HG03159 (cell line): ENCODE measurements around the gene PAPPA2.
"Not testable (repeated sequence)": the region's sequence is repeated elsewhere in the genome, so short reads cannot be mapped to it uniquely, and the experiment has no call there.

Experiments
- ATAC-seq: cut with Tn5 transposase; IDR thresholded peaks from one replicate; pipeline ENCODE4 v1.9.1; 2021; ENCODE audit warnings: mild to moderate bottlenecking, moderate library complexity; ENCODE audit not compliant: unreplicated experiment

The PAPPA2 gene

DNA sequence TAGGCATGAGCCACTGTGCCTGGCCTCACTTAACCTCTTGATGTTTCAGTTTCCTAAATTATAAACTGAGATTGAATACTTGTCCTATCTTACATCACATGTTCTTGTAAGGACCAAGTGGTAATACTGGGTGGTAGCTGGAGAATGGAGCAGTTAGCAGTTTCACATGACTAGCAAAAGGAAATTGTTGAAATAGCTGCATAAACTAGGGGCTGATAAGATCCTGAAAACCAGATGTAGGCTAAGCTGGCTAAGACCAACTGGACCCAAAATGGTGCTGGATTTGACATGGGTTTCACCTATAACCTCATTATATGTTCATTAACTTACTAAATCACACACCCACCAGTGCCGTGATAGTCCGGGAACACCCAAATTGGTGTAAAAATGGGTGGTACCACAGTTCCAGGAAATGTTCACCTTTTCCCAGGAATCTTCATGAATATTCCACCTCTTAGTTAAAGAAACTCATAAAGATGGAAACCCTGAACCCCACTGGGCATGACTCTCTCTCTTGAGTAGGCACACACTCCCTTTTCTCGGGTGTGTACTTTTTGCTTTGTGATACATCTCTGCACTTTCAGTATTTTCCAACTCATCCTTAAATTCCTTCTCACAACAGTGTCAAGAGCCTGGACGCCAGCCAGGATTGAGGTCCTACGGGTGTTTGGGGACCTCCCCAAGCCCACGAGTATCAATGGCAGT lies at the start of gene PAPPA2:
Gene PAPPA2, plus strand, starts transcription at position 502 of the 705 bp plus-strand sequence. CDS start 93,148 bp downstream, outside the sequence.
- no peak for ATAC-seq

GRCh38 chr1:176416777-176417176 lies 46.2 kb upstream of the PAPPA2 start:
- ATAC-seq, result no peak

- ATAC-seq, result not testable (repeated sequence)
Measured at GRCh38 chr1:176419608-176420007, 43.4 kb upstream of the PAPPA2 start.

- no peak for ATAC-seq
Measured at GRCh38 chr1:176434234-176434633, 28.7 kb upstream of the PAPPA2 start.

GRCh38 chr1:176436251-176436650 lies 26.7 kb upstream of the PAPPA2 start:
- ATAC-seq, result no peak

DNA sequence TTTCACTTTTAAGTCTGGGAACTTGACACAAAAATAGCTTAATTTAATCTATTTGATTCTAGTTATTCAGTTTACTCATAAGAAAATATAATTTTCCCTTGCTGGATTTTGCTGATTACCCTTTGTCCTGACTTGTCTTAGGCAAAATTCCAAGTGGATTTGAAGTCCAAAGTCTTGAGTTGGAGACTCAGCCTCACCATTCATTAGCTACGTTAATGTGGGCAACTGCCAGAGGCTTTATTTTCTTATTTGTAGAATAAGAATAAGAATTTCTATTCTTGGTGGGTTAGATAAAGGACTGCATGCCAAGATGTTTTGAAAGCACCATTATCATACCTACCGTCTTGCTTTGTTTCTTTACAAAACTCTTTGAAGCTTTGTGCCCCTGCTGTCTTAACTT lies 22.8 kb upstream of the PAPPA2 start:
- ATAC-seq, result no peak

DNA sequence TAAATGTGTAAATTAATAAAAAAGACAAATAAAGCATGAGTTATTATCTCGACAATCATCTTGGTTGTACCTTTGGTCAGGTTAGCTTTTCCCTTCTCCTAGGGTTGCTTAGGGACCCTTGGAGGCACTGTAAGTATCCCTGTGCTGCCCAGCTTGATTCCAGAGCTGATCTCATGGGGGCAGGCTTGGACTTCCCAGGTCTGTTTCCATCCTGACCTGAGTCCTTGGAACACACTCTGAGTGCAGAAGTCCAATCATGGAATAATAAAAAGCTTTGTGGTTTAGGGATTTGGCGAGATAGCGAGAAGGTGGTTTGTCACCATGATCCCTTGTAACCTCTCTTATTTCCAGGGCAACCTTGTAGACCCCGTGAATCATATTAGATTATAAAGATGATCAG lies 18.7 kb upstream of the PAPPA2 start:
- ATAC-seq, result no peak

DNA sequence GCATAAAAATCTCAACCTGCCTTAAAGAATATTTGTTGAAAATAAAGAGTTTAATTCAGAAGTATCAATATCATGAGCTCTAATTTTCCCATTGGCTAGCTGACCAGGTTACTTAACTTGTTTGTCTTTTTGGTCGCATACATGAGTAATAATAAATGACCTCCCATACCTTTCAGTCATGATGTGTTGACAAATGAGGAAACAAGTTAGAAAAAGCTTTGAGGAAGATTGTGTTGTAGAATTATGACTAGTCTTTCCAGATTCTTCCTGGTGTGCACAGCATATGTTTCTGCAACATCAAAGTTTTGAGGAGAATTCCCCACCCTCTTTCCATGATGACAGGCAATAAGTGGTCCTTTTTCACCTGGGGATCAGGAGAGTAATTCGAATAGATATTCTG lies 17.6 kb upstream of the PAPPA2 start:
- ATAC-seq, result no peak

GRCh38 chr1:176448340-176448739 lies 14.6 kb upstream of the PAPPA2 start:
- no peak for ATAC-seq

- no peak for ATAC-seq
Measured at GRCh38 chr1:176450526-176450925, 12.4 kb upstream of the PAPPA2 start.

DNA sequence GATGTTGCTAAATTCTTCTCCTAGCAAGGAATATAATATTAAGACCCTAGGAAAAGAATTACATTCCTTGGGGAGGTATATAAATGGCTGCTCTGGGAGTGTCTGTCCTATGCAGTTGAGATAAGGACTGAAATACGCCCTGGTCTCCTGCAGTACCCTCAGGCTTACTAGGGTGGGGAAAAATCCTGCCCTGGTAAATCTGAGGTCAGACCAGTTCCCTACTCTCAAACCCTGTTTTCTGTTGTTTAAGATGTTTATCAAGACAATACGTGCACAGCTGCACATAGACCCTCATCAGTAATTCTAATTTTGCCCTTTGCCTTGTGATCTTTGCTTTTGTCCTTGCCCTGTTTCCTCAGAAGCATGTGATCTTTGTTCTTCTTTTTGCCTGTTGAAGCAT lies 11.2 kb upstream of the PAPPA2 start:
- not testable (repeated sequence) for ATAC-seq

- no peak for ATAC-seq
Measured at GRCh38 chr1:176456795-176457194, 6.2 kb upstream of the PAPPA2 start.

GRCh38 chr1:176460544-176461336 lies 2.2 kb upstream of the PAPPA2 start:
- ATAC-seq, result no peak

GRCh38 chr1:176461576-176461975 lies 1.4 kb upstream of the PAPPA2 start:
- no peak for ATAC-seq

DNA sequence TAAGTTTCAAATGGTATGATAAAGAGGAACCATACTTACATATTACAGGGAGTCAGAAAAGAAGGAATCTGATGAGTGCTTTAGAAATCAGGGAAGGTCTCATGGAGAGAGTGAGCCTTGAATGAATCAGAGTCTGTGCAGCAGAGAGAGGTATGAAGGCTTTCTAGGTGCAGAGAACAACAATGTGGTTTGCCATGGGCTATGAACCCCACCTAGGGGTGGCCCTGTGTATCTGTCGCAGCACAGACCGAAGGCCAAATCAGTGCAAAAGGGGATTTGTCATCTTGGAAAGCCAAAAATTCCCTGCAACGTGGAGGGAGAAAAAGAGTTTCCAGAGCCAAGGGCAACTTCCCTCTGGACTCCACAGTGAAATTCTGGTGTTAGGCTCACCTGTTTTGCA lies 3.5 kb downstream of the PAPPA2 start:
- ATAC-seq, result no peak

DNA sequence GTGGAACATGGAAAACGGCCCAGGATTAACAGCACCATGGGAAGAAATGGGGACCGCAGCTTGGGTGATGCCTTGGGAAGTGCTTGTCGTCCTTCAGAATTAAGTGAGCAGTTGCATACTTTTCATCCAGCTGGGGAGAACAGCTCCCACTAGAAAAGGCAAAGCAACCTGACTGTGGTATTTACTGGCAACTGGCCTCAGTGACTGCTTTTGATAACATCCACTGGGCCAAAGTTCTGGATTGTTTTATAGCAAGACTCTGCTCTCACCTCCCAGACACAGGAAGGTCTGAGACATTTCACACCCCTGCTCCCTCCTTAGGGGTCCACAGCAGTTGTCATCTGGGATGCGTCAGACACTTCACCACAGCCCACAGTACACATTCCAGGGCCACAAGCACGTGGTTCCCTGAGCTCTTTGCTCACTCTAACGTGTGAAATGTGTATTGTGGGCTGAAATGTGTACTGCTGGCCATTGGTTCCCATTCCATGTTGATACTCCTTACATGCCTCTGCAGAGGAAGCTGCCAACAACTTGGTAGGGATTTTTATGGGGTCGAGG lies 6.6 kb downstream of the PAPPA2 start:
- ATAC-seq, result no peak

DNA sequence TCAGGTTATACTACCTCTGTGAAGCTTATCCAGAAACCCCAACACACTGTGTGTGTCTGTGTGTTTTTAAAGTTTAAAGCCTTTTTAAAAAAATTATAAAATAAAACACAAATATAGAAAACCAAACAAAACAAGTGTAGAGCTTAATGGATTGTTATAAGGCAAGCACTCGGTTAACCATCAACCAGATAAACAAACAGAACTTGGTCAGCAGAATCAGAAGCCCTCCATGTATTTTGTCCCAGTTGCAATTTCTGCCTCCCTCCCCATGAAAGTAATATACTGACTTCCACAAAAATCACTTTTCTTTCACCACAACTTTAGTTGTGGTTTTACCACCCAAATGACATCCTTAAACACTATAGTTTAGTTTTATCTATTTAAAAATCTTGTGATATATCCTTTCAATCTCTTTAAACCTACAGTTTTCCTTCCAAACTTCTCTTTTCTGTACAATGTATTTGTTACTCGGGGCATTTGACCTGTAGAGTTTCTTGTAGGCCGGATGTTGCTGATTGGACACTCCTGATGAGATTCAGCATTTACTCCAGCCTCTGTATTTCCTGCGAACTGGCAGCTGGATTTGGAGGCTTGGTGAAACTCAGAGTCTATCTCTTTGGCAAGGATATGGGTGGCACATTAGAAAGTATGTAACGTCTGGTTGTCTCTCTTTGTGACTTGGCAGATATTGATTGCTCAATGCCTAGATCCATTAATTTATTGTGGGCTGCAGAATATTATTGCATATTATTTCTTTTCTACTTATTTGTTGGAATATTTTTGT lies 8.6 kb downstream of the PAPPA2 start:
- no peak for ATAC-seq

DNA sequence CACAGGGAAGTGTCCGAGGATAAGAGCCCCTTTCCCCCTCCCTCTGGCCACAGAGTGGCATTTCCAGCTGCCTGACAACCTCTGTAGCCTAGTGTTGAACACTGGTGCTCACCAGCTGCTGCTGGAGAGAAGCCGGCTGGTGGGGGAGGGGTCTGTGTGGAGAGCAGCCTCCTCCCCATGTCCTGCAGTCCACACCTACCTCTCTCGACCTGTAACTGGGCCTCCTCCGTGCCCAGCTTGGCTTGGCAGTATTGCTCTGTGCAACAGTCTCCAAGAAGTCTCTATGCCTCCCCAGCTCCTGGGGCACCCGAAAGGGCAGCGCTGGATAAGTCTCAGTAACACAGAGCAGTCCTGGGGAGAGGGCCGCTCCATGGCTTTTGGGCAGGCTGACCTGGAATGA lies 17.0 kb downstream of the PAPPA2 start:
- no peak for ATAC-seq

DNA sequence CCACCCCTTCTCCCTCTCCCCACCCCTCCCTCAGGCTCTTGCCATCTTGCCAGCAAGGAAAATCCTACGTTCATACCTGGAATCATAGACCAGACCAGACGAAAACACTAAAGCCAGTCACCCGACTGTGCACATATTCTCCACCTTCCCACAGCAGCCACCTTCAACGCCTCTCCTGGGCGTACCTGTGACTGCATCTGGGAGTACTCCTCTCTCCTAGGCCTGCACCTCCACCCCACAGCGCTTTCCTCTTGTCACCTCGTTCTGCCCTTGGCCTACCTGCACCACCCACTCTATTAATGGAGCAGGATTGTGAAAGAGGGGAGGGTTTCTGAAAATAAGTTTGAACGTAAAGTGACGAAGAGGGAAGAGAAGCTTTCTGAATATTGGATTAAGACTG lies 17.8 kb downstream of the PAPPA2 start:
- ATAC-seq, result no peak

DNA sequence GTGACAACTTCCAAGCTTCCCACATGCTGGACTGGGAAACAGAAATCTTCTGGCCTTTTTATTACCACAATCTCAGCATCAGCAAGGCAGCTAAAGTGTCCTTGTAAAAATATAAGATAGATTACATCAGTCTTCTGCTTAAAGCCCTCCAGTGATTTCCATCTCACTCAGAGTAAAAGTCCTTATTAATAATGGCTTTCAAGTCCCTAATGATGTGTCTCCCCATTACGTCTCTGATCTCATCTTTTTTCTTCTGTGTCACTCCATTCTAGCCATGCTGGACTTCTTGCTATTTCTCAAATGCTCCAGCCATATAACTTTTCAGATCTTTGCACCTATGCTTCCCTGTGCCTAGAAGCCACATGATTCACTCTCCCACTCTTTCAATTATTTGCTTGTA lies 22.1 kb downstream of the PAPPA2 start:
- ATAC-seq, result no peak

DNA sequence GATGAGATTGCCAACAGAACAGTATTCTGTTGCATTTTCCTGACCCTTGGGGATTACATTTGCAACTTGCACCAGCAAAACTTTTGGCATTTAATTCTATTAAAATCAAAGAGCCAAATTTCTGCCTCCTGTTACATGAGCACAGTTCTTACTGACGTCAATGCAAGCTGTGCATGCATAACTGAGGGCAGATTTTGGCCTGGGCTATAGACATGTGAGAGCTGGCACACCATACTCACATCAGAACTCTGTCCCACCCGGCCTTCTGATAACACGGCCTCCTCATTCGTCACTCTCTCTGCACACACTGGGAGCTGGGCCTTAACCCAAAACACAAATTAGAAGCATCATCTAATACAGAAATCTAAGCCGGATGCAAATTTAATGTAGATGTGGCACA lies 31.5 kb downstream of the PAPPA2 start:
- no peak for ATAC-seq
